Measurements from ENCODE around the gene SNN. TPM values are rescaled to one million over a fixed set of nuclear protein-coding genes. Genes with fewer than 3 reads are reported as not detected.

The SNN gene
- total and polyA plus RNA-seq, 2 of the 8 experiments (the other 6 are each of a cell fraction or from before 2014, with no cell fraction given), result 37.4 to 66.9 TPM

DNA sequence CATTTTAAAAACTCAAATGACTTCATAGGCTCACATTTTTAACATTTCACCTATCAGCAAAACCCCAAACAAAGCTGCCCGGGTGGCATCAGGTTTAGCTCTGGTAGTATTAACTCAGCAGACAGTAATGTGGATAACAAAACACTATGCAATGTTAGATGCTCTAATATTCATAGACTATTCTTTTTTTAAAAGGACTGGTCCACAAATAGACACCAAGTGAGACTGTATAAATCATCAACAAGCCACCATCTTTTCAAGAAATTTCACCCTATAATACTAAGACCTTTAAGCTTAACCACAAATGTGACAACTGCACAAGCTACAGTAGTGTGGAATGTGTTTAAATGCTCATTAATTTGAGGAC is 20.2 kb downstream of the SNN start:
- Histone ChIP-seq H3K27ac (ENCODE audit: low read depth, low read length) (no peak overlapping the region), H2AFZ (ENCODE audit: low read length) (no peak overlapping the region), H4K91ac (replicated peaks; ENCODE audit: insufficient read length, low read length) (no peak overlapping the region), H3K4me3 (ENCODE audit: extremely low read depth in 1 of 4, insufficient read depth in 2 of 4, low read depth in 3 of 4, low read length in 4 of 4) (no peak overlapping the region), H4K8ac (ENCODE audit: extremely low read depth, insufficient read depth, low read length) (no peak overlapping the region), H3K36me3 (ENCODE audit: control insufficient read depth in 2 of 4, insufficient read depth in 4 of 4, low read length in 3 of 4) (peaks cover 0 to 20% (median 9%) of the 10 kb centered on the region in 4 experiments; a peak in 6 of 8 replicates), H3K56ac (replicated peaks; ENCODE audit: insufficient read length, low read depth, low read length) (no peak overlapping the region), H2BK120ac (replicated peaks; ENCODE audit: low read depth, low read length) (no peak overlapping the region), H3K4ac (replicated peaks; ENCODE audit: insufficient read length, low read depth, low read length) (no peak overlapping the region), H3K23ac (ENCODE audit: insufficient read length) (no peak overlapping the region), H3K9ac (replicated peaks in 1 of 4; ENCODE audit: extremely low read depth in 1 of 4, low read depth in 3 of 4, low read length in 3 of 4) (no peak overlapping the region), H2BK20ac (ENCODE audit: low read length) (no peak overlapping the region), H2AK5ac (ENCODE audit: low read depth, low read length) (no peak overlapping the region), H3K9me3 (ENCODE audit: insufficient read depth in 2 of 2, low read depth in 1 of 2, low read length in 1 of 2) (no peaks in the 10 kb centered on the region), H3K27me3 (replicated peaks in 1 of 4; ENCODE audit: control insufficient read depth in 3 of 4, extremely low read depth in 1 of 4, insufficient read depth in 3 of 4, low read length in 3 of 4) (no peaks in the 10 kb centered on the region), H2BK15ac (ENCODE audit: low read length) (no peak overlapping the region), H3K23me2 (ENCODE audit: low read depth, low read length) (no peaks in the 10 kb centered on the region), H3K4me2 (ENCODE audit: insufficient read depth in 1 of 2, low read depth in 2 of 2, low read length in 2 of 2) (no peak overlapping the region), H3K79me2 (ENCODE audit: control insufficient read depth in 1 of 2, insufficient read depth in 2 of 2, low read length in 2 of 2) (no peaks in the 10 kb centered on the region), H4K5ac (ENCODE audit: insufficient read length, low read depth, low read length) (no peak overlapping the region), H4K20me1 (replicated peaks in 1 of 2; ENCODE audit: control insufficient read depth in 1 of 2, insufficient read depth in 2 of 2, low read length in 2 of 2) (no peaks in the 10 kb centered on the region), H2BK5ac (ENCODE audit: low read depth, low read length) (no peak overlapping the region), H3K79me1 (ENCODE audit: low read depth, low read length) (peaks cover 5% of the 10 kb centered on the region), H3K4me1 (replicated peaks in 1 of 4; ENCODE audit: control insufficient read depth in 3 of 4, insufficient read depth in 4 of 4, low read length in 3 of 4) (no peaks in the 10 kb centered on the region), H3K18ac (ENCODE audit: extremely low read depth, low read length) (no peak overlapping the region), H2BK12ac (ENCODE audit: low read depth, low read length) (no peak overlapping the region), H3K14ac (ENCODE audit: insufficient read length) (no peak overlapping the region)
- ChIA-PET POLR2A (ENCODE audit: partially characterized antibody) (interaction anchor here (1.7 kb wide), 1 partner anchor 9 kb away, joined by 6 read pairs; no protein-coding TSS in a partner anchor), CTCF (ENCODE audit: partially characterized antibody) (interaction anchor here (1.1 to 2.3 kb wide), 8 partner anchors 10 to 292 kb away, joined by 3 to 9 read pairs (median 3); no protein-coding TSS in a partner anchor)
- WGBS, 2 experiments (ENCODE audit: extremely low coverage in 1 of 2, insufficient coverage in 1 of 2, insufficient read length in 1 of 2, insufficient replicate concordance in 2 of 2, low coverage in 1 of 2, low lambda C conversion rate in 2 of 2, missing lambda C conversion rate in 1 of 2), result 89% methylated on average over 1 of the region's 1 CpG; no CpG with 5 or more reads in 1 of the 2 experiments
- no peak for FAIRE-seq
- no peak for DNase-seq (ENCODE audit: low read depth in 1 of 2, low spot score in 2 of 2)
- TF ChIP-seq CTBP2 (IDR thresholded peaks at IDR 0.05; ENCODE audit: borderline replicate concordance, insufficient read depth, insufficient read length, low read length), result no peak
- no peak for TF ChIP-seq YY1 (IDR thresholded peaks at IDR 0.05; ENCODE audit: low read depth, low read length)
- TF ChIP-seq CHD2 (IDR thresholded peaks at IDR 0.05; ENCODE audit: low read length), result no peak
- no peak for TF ChIP-seq HDAC6 (IDR thresholded peaks at IDR 0.05; ENCODE audit: low read depth, low read length)
- no peak for TF ChIP-seq KDM1A (IDR thresholded peaks at IDR 0.05; ENCODE audit: borderline replicate concordance, low read length)
- no peak for TF ChIP-seq HDAC2 (IDR thresholded peaks at IDR 0.05; ENCODE audit: borderline replicate concordance in 1 of 2, low read depth in 2 of 2, low read length in 2 of 2)
- TF ChIP-seq, protein P1, sequence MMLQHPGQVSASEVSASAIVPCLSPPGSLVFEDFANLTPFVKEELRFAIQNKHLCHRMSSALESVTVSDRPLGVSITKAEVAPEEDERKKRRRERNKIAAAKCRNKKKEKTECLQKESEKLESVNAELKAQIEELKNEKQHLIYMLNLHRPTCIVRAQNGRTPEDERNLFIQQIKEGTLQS (IDR thresholded peaks at IDR 0.05; ENCODE audit: insufficient read depth, low read depth, low read length), result no peak
- TF ChIP-seq BACH1 (IDR thresholded peaks at IDR 0.05; ENCODE audit: low read length), result no peak
- TF ChIP-seq CEBPB (IDR thresholded peaks at IDR 0.05; ENCODE audit: low read depth, low read length), result no peak
- TF ChIP-seq CREB1 (IDR thresholded peaks at IDR 0.05), result no peak
- no peak for TF ChIP-seq ZNF274 (IDR thresholded peaks at IDR 0.05; ENCODE audit: borderline replicate concordance, extremely low read depth, low read length)
- TF ChIP-seq KDM5A (IDR thresholded peaks at IDR 0.05; ENCODE audit: low read length), result no peak
- TF ChIP-seq, protein P2, sequence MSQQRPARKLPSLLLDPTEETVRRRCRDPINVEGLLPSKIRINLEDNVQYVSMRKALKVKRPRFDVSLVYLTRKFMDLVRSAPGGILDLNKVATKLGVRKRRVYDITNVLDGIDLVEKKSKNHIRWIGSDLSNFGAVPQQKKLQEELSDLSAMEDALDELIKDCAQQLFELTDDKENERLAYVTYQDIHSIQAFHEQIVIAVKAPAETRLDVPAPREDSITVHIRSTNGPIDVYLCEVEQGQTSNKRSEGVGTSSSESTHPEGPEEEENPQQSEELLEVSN (IDR thresholded peaks at IDR 0.05), result no peak
- no peak for TF ChIP-seq EZH2 (IDR thresholded peaks at IDR 0.05; ENCODE audit: low read depth, low read length, severe bottlenecking)
